Measurements from ENCODE around the gene SHISA9. TPM values are rescaled to one million over a fixed set of nuclear protein-coding genes. Genes with fewer than 3 reads are reported as not detected.

The SHISA9 gene
- total and polyA plus RNA-seq, 12 donors: 0.04 to 0.96 (median 0.13) TPM; not detected in 3

GRCh38 chr16:12869698-12870427 lies 31.5 kb upstream of the SHISA9 start:
- intact Hi-C loops (cut with DNase I): no loop called here
- 79% methylated on average over 5 of the region's 5 CpGs for WGBS, 2 donors
- H3K4me1 ChIP-seq: no peaks in the 10 kb centered on the region

GRCh38 chr16:12871784-12872183 lies 29.6 kb upstream of the SHISA9 start:
- Histone ChIP-seq H3K4me3 (no peak overlapping the region), H3K4me1 (no peaks in the 10 kb centered on the region), H3K27me3 (peaks cover 0 to 23% (median 8%) of the 10 kb centered on the region in 7 donors), H3K36me3 (no peaks in the 10 kb centered on the region), H3K9me3 (peaks cover 0 to 10% (median 0%) of the 10 kb centered on the region in 11 donors), H3K27ac (no peak overlapping the region)
- no peak for DNase-seq
- intact Hi-C loops (cut with DNase I): no loop called here
- no peak for ATAC-seq
- 53 to 73% methylated on average over 1 of the region's 1 CpG for WGBS, 2 donors
- TF ChIP-seq CTCF (IDR thresholded peaks at IDR 0.05): no peak

More at GRCh38 chr16:12869698-12870427, 31.5 kb upstream of the SHISA9 start:
- H3K36me3 ChIP-seq: no peaks in the 10 kb centered on the region
- no peak for ATAC-seq
- no peak for TF ChIP-seq CTCF (IDR thresholded peaks at IDR 0.05)
- H3K4me3 ChIP-seq: no peak overlapping the region
- no peak for DNase-seq
- peaks cover 0 to 10% (median 0%) of the 10 kb centered on the region in 11 donors for H3K9me3 ChIP-seq
- H3K27me3 ChIP-seq: peaks cover 0 to 14% (median 3%) of the 10 kb centered on the region in 7 donors
- H3K27ac ChIP-seq: no peak overlapping the region

GRCh38 chr16:12874186-12874585 lies 27.2 kb upstream of the SHISA9 start:
- Histone ChIP-seq H3K4me1 (no peaks in the 10 kb centered on the region), H3K9me3 (peaks cover 0 to 10% (median 0%) of the 10 kb centered on the region in 11 donors), H3K4me3 (no peak overlapping the region), H3K27me3 (peaks cover 0 to 22% (median 8%) of the 10 kb centered on the region in 7 donors), H3K36me3 (no peaks in the 10 kb centered on the region), H3K27ac (no peak overlapping the region)
- no peak for DNase-seq
- no peak for ATAC-seq
- 21 to 22% methylated on average over 2 of the region's 2 CpGs for WGBS, 2 donors
- TF ChIP-seq CTCF (IDR thresholded peaks at IDR 0.05): no peak
- intact Hi-C loops (cut with DNase I): no loop called here

DNA sequence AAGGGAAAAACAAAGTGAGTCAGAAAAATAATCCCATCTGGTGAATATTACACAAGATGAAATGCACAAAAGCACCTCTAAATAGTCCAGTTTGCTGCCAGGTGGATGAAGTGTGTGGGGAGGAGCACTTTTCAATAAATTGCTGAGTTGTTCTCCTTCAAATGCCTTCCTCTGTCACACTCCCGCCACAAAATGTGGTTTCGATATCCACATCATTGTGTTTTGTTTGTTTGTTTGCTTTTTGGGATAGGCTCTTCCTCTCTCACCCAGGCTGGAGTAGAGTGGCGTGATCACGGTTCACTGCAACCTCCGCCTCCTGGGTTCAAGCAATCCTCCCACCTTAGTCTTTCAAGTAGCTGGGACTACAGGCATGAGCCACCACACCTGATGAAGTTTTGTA lies 24.6 kb upstream of the SHISA9 start:
- no peak for TF ChIP-seq CTCF (IDR thresholded peaks at IDR 0.05)
- intact Hi-C loops (cut with DNase I): no loop called here
- ATAC-seq (no peak), DNase-seq (no peak)
- Histone ChIP-seq H3K27me3 (peaks cover 0 to 22% (median 8%) of the 10 kb centered on the region in 7 donors), H3K4me3 (no peak overlapping the region), H3K36me3 (no peaks in the 10 kb centered on the region), H3K27ac (no peak overlapping the region), H3K9me3 (no peaks in the 10 kb centered on the region), H3K4me1 (no peaks in the 10 kb centered on the region)
- 79 to 80% methylated on average over 5 of the region's 5 CpGs for WGBS, 2 donors

Data from heart right ventricle (tissue), 16 donors.